CD4-positive, alpha-beta T cell (primary cell): ENCODE data around the gene CPVL. TPM values are rescaled to one million over a fixed set of nuclear protein-coding genes. Genes with fewer than 3 reads are reported as not detected.

Source experiments
- ATAC-seq: fragments of 200-7000 bp; cut with Tn5 transposase; one replicate; pipeline ENCODE4 v1.10.0; 2022; ENCODE audit warnings: mild to moderate bottlenecking; ENCODE audit not compliant: poor library complexity
- CTCF ChIA-PET: fragments of 350-600 bp; sonication (Branson Sonifier 250); formaldehyde crosslinking; loops from one replicate; lab custom pipeline; 2021; ENCODE audit warnings: antibody characterized with exemption, inconsistent platforms; lab: Charles Lee
- POLR2A ChIA-PET: fragments of 350-600 bp; sonication (Branson Sonifier 250); formaldehyde crosslinking; loops from one replicate; lab custom pipeline; 2021; ENCODE audit warnings: antibody characterized with exemption, inconsistent platforms; lab: Charles Lee
- DNase-seq, 14 experiments: peaks; one replicate each; pipeline ENCODE4 v3.0.0-alpha.2; 2013 to 2020; ENCODE audit warnings: mixed read lengths in 2 of 14
- H3K27ac ChIP-seq, 2 donors: one replicate each; pipeline versions ENCODE4 v1.5.1 to v1.7.0; 2013; ENCODE audit warnings: low read length in 2 of 2, low read depth in 1 of 2, mild to moderate bottlenecking in 1 of 2
- H3K27me3 ChIP-seq, 2 experiments: 1 replicate in 1 of 2; 2 replicates in 1 of 2; pipeline versions ENCODE4 v1.6.1 to v1.7.0; 2013; ENCODE audit warnings: low read length in 2 of 2, control low read depth in 1 of 2, mild to moderate bottlenecking in 1 of 2, moderate library complexity in 1 of 2; ENCODE audit not compliant: insufficient read depth in 2 of 2, control insufficient read depth in 1 of 2
- H3K36me3 ChIP-seq: one replicate; pipeline ENCODE4 v1.6.1; 2013; ENCODE audit warnings: low read length, control low read depth; ENCODE audit not compliant: insufficient read depth
- H3K4me1 ChIP-seq: one replicate; pipeline ENCODE4 v1.6.1; 2013; ENCODE audit warnings: low read length, control low read depth; ENCODE audit not compliant: insufficient read depth
- H3K4me3 ChIP-seq: one replicate; pipeline ENCODE4 v1.5.1; 2013; ENCODE audit warnings: mild to moderate bottlenecking, low read length, moderate library complexity
- H3K9me3 ChIP-seq, 2 experiments: 1 replicate in 1 of 2; 2 replicates in 1 of 2; pipeline versions ENCODE4 v1.6.1 to v1.7.0; 2013; ENCODE audit warnings: low read length in 2 of 2, mild to moderate bottlenecking in 2 of 2, control low read depth in 1 of 2, moderate library complexity in 1 of 2; ENCODE audit not compliant: control insufficient read depth in 1 of 2, insufficient read depth in 1 of 2
- H3K27ac Mint-ChIP-seq: one replicate; pipeline ENCODE4 v1.8.0; 2020; ENCODE audit warnings: mixed read lengths
- H3K27me3 Mint-ChIP-seq: one replicate; pipeline ENCODE4 v1.8.0; 2021; ENCODE audit warnings: mixed read lengths
- H3K36me3 Mint-ChIP-seq: one replicate; pipeline ENCODE4 v1.8.0; 2021; ENCODE audit warnings: low read depth, mixed read lengths
- H3K4me1 Mint-ChIP-seq: one replicate; pipeline ENCODE4 v1.8.0; 2021; ENCODE audit warnings: low read depth, mixed read lengths
- H3K4me3 Mint-ChIP-seq: one replicate; pipeline ENCODE4 v1.8.0; 2020; ENCODE audit warnings: mild to moderate bottlenecking, mixed read lengths
- H3K9me3 Mint-ChIP-seq: one replicate; pipeline ENCODE4 v1.8.0; 2020; ENCODE audit warnings: mixed read lengths
- intact Hi-C, 2 experiments: fragments of 100-400 bp; cut with DNase I in 1 of 2; cut with micrococcal nuclease in 1 of 2; formaldehyde crosslinking; loops; one replicate each; pipeline versions ENCODE4 v1.15.1 to v1.9.0; 2023 to 2025; cut with DNase I, micrococcal nuclease
- total RNA-seq, 174 experiments: library from RNA in 2 of 174; stranded (reverse) in 2 of 174; gene quantifications; one replicate each; pipeline ENCODE4 v1.2.3 and lab custom pipeline; 2021 to 2026
- TF ChIP-seq, protein P1 (sequence below): fragments of 200-600 bp; IDR thresholded peaks from one replicate; pipeline ENCODE4 v1.8.0; 2022; ENCODE audit warnings: antibody characterized with exemption, mild to moderate bottlenecking

The CPVL gene
- total RNA-seq, 2 experiments from 2014 or later: 3.8 to 4.5 TPM

DNA sequence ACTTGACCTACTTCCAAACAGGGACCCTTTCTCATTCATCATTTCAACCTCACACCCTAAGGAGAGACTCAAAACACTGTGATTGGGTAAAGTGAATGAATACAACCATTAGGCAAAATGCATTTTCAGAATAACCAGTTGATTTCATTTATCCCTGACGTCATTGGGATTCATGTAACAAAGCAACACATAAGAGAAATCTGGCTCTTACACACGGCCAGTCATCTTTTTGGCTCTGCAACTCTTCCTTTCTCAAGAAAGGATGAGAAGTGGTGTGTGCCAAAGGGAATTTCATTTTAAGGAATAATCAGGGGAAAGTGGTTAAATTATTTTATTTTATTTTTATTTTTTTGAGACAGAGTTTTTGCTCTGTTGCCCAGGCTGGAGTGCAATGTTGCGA lies 83.1 kb downstream of the CPVL start:
- H3K4me3 ChIP-seq: no peak overlapping the region
- DNase-seq (no peak), ATAC-seq (no peak)
- H3K9me3 ChIP-seq: peaks cover 0 to 6% of the 10 kb centered on the region in 2 experiments
- H3K4me1 ChIP-seq: no peaks in the 10 kb centered on the region
- H3K27ac ChIP-seq: no peak overlapping the region
- H3K27me3 ChIP-seq: no peaks in the 10 kb centered on the region
- H3K4me1 Mint-ChIP-seq: no peaks in the 10 kb centered on the region
- H3K9me3 Mint-ChIP-seq: peaks cover 8% of the 10 kb centered on the region
- H3K27me3 Mint-ChIP-seq: peaks cover 4% of the 10 kb centered on the region
- CTCF ChIA-PET: no interaction called here
- TF ChIP-seq, protein P1, sequence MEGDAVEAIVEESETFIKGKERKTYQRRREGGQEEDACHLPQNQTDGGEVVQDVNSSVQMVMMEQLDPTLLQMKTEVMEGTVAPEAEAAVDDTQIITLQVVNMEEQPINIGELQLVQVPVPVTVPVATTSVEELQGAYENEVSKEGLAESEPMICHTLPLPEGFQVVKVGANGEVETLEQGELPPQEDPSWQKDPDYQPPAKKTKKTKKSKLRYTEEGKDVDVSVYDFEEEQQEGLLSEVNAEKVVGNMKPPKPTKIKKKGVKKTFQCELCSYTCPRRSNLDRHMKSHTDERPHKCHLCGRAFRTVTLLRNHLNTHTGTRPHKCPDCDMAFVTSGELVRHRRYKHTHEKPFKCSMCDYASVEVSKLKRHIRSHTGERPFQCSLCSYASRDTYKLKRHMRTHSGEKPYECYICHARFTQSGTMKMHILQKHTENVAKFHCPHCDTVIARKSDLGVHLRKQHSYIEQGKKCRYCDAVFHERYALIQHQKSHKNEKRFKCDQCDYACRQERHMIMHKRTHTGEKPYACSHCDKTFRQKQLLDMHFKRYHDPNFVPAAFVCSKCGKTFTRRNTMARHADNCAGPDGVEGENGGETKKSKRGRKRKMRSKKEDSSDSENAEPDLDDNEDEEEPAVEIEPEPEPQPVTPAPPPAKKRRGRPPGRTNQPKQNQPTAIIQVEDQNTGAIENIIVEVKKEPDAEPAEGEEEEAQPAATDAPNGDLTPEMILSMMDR: no peak
- no peak overlapping the region for H3K4me3 Mint-ChIP-seq
- H3K27ac Mint-ChIP-seq: no peak overlapping the region
- H3K36me3 Mint-ChIP-seq: no peaks in the 10 kb centered on the region
- intact Hi-C loops: no loop called here
- POLR2A ChIA-PET: no interaction called here
- H3K36me3 ChIP-seq: no peaks in the 10 kb centered on the region

GRCh38 chr7:29053105-29053872 lies 93.0 kb downstream of the CPVL start:
- Histone ChIP-seq H3K27me3 (no peaks in the 10 kb centered on the region), H3K36me3 (no peaks in the 10 kb centered on the region), H3K4me1 (no peaks in the 10 kb centered on the region), H3K27ac (no peak overlapping the region), H3K9me3 (peaks cover 0 to 10% of the 10 kb centered on the region in 2 experiments), H3K4me3 (no peak overlapping the region)
- no peak overlapping the region for H3K27ac Mint-ChIP-seq
- H3K4me1 Mint-ChIP-seq: no peaks in the 10 kb centered on the region
- TF ChIP-seq, protein P1: no peak
- intact Hi-C loops: no loop called here
- peaks cover 9% of the 10 kb centered on the region for H3K9me3 Mint-ChIP-seq
- CTCF ChIA-PET: no interaction called here
- no peak for DNase-seq
- POLR2A ChIA-PET: no interaction called here
- H3K4me3 Mint-ChIP-seq: no peak overlapping the region
- no peaks in the 10 kb centered on the region for H3K36me3 Mint-ChIP-seq
- no peak for ATAC-seq
- no peaks in the 10 kb centered on the region for H3K27me3 Mint-ChIP-seq

DNA sequence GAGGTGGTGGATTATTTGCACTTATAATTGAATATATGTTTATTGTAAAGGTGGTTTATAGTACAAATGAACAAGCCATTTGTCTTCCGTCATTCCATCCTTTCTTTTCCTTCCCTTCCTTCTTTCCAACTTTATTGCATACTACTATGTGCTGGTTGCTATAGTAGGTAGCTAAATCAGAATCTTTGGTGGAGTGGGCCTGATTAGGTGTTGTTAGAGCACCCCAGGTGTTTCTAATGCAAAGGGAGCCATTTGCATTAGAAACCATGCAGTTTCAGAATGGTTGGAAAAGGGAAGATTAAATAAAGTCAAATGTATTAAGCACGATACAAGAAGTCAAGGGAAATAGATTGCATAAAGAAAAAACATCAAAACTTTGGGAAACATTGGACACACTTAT lies 99.4 kb downstream of the CPVL start:
- Histone ChIP-seq H3K4me1 (no peaks in the 10 kb centered on the region), H3K27me3 (no peaks in the 10 kb centered on the region), H3K4me3 (no peak overlapping the region), H3K9me3 (no peaks in the 10 kb centered on the region), H3K36me3 (no peaks in the 10 kb centered on the region), H3K27ac (no peak overlapping the region)
- H3K9me3 Mint-ChIP-seq: no peaks in the 10 kb centered on the region
- H3K27me3 Mint-ChIP-seq: peaks cover 6% of the 10 kb centered on the region
- no peak for ATAC-seq
- H3K4me3 Mint-ChIP-seq: no peak overlapping the region
- TF ChIP-seq, protein P1: no peak
- ChIA-PET CTCF (no interaction called here), POLR2A (no interaction called here)
- DNase-seq: no peak
- H3K4me1 Mint-ChIP-seq: no peaks in the 10 kb centered on the region
- no peak overlapping the region for H3K27ac Mint-ChIP-seq
- intact Hi-C loops: no loop called here
- H3K36me3 Mint-ChIP-seq: no peaks in the 10 kb centered on the region
